HG03066 (cell line): ENCODE data around the gene VEGFA.
"Not testable (repeated sequence)": the region's sequence is repeated elsewhere in the genome, so short reads cannot be mapped to it uniquely, and the experiment has no call there.

Experiments
- ATAC-seq: cut with Tn5 transposase; IDR thresholded peaks from one replicate; pipeline ENCODE4 v1.9.1; 2021; ENCODE audit warnings: low read depth; ENCODE audit not compliant: unreplicated experiment

Gene VEGFA

DNA sequence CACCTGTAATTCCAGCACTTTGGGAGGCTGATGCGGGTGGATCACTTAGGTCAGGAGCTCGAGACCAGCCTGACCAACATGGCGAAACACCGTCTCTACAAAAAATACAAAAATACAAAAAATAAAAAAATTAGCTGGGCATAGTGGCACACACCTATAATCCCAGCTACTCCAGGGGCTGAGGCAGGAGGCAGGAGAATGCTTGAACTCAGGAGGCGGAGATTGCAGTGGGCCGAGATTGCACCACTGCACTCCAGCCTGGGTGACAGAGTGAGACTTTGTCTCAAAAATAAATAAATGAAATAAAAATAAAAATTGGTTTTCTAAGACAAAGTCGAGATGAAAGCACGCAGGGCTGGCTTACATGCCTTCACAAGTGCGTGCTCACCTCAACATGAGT is 49.0 kb downstream of the VEGFA start:
- ATAC-seq, result not testable (repeated sequence)

DNA sequence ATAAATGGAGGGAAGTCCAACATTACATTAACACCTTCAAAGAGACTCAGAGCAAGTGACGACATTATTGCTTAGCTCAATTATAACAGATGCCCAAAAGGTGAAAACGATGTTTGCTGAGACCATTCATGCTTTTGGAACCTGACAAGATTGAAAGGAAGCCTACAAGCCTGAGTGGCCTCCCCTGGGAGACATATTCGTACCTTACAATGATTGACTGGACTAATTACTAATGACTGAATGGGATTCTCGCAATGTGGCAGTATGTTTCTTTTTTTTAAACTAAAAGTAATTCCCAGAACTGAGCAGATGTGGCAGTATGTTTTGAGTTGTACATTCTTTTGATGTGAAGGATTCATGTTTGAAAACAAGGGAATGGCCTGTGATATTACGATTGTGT is 49.9 kb downstream of the VEGFA start:
- no peak for ATAC-seq

DNA sequence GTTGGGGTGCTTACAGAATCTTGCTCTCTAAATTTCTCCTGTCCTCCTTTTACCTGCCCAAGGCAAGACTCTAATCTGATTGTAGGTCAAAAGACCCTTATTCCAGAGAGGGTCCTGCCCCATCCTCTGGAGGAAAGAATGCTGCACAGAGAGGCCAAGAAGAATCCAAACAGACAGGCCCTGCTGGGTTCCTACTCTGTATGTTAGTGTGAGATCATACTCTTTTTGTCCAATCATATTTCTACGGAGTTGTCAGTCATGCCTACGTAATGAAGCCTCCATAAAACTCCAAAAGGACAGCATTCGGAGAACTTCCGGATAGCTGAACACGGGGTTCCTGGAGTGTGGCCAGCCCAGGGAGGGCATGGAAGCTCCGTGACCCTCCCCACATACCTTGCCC is 50.5 kb downstream of the VEGFA start:
- ATAC-seq, result no peak

- ATAC-seq, result no peak
Measured at GRCh38 chr6:43821101-43821886, 51.3 kb downstream of the VEGFA start.

- ATAC-seq, result no peak
Measured at GRCh38 chr6:43823390-43823789, 53.4 kb downstream of the VEGFA start.

- no peak for ATAC-seq
Measured at GRCh38 chr6:43823879-43824702, 54.1 kb downstream of the VEGFA start.

GRCh38 chr6:43824703-43825064 is 54.7 kb downstream of the VEGFA start:
- no peak for ATAC-seq

DNA sequence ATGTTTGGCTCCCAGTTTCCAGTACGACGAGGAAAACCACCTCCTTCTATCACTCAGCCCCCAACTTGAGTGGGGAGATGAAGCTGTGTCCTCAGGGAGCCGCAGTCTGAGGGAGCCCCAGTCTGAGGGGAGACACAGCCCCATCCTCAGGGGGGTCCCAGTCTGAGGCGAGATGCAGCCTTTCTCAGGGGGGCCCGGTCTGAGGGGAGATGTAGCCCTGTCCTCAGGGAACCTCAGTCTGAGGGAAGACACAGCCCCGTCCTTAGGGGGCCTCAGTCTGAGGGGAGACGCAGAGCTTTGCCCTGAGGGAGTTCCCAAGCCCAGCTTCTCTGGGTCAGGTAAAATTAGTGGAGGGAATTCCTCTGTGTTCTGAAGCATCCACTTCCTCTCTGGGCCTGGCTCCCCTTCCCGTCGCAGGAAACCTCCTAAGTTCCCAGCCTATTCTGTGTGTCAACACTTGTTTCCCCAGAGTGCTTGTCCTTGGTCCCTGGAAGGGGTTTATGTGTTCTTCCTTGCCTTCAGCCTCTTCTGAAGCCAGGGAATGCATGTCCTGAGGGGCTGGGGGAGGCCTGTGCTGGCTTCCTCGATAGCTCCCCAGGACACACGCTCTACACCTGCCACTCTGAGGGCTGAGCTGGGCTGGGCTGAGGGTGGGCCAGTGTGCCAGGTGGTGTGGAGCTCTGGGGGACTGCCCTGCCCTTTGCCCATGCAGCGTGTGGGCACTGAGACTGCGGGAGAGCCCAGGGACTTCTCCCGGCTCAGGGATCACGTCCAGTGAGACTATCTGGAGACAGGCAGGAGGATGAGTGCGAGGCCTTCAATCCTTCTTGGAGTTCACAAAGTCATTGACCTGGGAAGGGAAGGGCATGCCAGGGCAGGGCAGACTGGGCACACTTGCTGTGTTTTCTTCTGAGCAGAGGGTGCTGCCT is 55.4 kb downstream of the VEGFA start:
- ATAC-seq, result no peak

DNA sequence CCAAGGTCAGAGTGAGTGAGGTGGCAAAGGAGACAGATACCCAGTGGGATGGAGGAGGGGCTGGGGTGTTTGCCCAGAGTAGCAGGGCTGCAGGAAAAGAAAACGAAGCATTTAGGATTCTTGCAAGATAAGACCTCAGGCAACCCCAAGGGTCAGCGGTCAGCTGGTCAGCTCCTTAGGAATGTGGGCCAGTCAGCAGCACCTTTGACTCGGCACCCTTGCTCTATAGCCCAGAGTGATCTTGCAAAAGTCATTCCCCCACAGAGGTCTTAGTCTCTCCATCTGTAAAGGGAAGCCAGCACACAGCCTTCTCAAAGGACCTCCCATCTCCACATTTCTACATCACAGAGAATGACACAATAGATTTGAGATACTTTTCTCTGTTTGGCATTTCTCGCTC is 56.7 kb downstream of the VEGFA start:
- no peak for ATAC-seq

DNA sequence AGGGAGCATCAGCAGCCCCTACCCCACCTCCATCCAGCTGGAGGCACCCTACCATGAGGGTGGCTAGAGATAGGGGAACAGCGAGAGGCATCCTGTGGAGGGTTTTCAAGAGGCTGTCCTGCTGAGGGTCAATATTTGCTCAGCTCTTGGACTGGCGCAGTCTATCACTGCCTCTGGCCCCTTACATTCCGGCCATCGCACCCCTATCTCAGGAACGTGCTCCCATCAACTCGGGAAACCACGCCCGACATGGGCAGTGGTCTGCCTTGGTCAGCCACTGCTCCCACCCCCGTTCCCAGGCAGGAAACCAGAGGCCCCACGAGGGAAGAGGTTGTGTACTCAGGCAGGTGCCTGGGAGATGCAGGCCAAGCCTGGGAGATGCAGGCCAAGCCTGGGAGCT is 57.9 kb downstream of the VEGFA start:
- no peak for ATAC-seq

- no peak for ATAC-seq
Measured at GRCh38 chr6:43828711-43829110, 58.7 kb downstream of the VEGFA start.

- ATAC-seq, result no peak
Measured at GRCh38 chr6:43829470-43829869, 59.5 kb downstream of the VEGFA start.

- ATAC-seq, result no peak
Measured at GRCh38 chr6:43830775-43831174, 60.8 kb downstream of the VEGFA start.

- ATAC-seq, result no peak
Measured at GRCh38 chr6:43831191-43831590, 61.2 kb downstream of the VEGFA start.

DNA sequence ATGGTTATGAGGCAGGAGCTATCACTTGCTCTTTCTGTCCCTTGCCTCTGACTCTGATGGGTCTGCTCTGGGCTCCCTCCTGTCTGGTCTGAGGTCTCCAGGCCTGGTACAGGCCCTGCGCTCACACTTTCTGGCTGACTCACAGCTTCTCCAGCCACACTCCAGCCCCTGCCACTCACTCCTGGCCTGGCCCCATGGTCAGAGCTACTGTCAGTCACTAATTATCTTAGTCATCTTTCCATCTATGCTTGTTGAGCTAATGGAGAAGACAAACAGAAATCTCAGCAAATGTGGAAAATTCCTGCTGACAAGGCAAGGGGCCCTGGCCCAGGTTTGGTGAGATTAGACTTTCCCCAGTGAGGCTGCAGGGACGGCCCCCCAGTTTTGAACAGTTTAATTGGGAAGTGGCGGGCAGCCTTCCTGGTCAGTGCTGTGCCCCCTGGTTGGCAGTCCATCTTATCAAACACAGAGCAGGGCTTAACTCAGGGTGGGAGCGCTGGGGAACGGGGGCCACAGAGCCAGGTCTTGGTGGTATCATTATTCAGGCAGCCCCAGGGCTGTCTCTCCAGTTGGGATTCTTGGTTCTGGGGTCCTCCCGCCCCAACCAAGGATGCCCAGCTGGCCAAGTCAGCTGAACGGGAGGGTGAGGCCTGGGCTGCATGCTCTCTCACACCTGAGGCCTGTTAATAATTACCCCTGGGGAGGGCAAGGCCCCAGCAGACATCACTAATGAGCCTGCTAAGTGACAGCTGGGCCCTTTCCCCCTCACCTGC is 63.4 kb downstream of the VEGFA start:
- no peak for ATAC-seq

DNA sequence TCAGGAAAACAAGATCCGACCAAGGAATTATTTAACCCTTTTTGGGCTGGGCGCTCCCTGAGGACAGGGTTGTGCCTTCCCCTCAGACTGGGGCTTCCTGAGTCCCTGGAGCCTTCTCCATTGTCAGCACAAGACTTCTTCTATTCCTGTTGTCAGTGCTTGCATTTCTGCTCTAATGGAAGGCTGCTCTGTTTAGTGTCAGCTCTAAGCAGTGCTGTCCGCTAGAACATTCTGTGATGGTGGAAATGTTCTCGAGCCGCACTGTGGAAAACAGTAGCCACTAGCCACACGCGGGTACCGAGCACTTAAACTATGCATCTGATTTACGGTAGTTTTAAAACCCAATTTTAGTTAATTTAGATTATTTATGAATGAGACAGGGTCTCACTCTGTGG is 64.0 kb downstream of the VEGFA start:
- no peak for ATAC-seq

DNA sequence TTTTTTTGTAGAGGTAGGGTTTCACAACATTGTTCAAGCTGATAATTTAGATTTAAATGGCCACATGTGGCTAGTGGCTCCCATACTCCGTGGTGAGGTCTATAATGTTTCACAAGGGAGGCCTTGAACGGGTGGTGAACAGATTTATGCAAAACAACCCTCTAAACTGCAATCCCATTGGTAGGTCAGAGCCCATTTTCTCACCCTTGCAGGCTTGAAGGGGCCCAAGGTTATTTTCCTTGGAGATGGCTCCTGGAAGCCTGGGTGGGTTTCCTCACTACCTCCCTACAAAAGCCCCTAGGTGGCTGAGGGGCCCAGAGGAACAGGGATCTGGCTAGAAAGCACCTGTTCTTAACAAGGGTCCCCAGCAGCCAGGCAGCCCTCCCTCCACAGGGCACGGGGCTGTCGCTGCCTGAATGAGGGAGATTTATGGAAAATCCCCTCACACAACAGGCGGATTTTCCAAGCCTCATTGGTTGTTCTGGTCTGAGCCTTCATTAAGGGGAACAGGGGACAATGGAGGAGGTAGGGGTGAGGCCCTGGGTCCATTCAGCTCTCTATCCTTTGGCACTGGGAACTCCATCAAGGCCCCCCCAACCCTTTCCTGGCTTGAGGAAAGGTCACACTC is 64.6 kb downstream of the VEGFA start:
- no peak for ATAC-seq

DNA sequence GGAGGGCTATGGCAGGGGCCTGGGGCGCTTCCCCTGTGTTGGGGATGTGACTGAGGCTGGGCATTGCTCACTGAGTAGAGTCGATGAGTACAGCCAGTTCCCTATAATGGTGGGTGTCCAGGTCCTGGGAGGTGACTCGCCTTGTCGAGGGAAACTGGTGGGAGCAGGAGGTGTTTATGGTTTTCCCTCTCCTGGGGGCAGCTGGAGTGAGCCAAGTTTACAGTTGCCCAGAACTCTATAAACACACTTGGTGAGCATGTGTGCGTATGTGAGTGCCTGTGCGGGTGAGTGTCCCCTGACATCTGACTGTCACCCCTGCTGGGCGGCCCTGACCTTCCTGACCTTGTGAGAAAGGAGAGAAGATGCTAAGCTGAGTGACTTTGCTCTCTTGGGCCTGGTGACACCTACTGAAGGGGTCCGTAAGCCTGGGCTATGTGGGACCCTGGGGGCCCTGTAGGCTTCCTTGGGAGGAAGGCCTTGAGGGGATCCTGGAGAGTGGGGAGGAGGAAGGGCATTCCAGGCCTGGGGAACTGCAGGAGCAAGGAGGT is 65.9 kb downstream of the VEGFA start:
- no peak for ATAC-seq
